HG03066 (cell line): ENCODE data around the gene HEATR5B.
"Not testable (repeated sequence)": the region's sequence is repeated elsewhere in the genome, so short reads cannot be mapped to it uniquely, and the experiment has no call there.

Experiments
- ATAC-seq: cut with Tn5 transposase; IDR thresholded peaks from one replicate; pipeline ENCODE4 v1.9.1; 2021; ENCODE audit warnings: low read depth; ENCODE audit not compliant: unreplicated experiment

HEATR5B gene

DNA sequence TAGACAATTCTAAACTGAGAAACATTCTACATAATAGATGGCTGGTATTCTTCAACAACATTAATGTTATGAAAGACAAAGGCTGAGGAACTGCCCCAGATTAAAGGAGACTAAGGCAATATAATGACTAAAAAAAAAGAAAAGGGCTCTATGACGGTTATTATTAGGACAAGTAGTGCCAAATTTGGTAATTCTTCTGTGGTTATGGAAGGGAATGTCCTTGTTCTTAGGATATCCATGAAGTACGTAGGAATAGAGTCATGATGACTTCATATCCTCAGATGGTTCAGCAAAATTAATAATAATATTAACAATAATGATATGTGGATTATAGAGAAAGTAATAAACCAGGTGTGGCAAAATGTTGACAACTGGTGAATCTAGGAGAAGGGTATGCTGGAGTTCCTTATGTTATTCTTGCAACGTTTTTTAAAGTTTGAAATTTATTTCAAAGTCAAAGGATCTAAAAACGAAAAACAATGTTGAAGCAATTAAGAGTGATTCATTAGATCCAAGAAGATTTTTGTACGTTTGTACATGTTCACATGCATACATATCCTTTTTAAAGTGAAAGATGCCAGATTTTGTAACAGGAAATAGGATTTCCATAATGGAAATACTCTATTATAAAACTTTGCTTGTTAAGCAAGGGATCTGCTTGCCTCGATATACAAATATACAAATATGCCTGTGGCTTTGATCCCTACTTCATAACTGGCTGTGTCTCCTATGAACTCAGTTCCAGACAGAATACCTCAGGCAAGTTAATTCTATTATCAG is 90.1 kb downstream of the HEATR5B start:
- ATAC-seq: no peak

- ATAC-seq: no peak
These were observed 96.2 kb downstream of the HEATR5B start for GRCh38 chr2:36988008-36988407.

DNA sequence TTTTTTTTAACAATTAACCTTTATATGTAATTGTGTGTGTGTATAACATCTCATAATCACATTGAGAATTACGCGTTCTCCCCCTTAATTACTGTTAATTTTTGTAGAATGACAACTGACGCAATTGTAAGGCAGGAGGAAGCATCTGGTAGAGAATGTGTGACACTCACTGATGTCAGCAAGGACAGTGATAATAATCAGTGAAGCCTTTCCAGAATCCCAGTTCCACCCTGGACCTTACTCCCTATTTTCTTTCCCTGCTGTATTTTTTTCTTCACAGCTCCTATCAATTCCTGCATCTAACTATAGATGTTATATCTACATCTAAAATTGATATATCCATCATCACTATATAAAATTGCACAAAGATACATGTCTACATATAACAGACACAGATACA is 101.7 kb downstream of the HEATR5B start:
- ATAC-seq: no peak

GRCh38 chr2:36981911-36982310 is 102.3 kb downstream of the HEATR5B start:
- no peak for ATAC-seq

DNA sequence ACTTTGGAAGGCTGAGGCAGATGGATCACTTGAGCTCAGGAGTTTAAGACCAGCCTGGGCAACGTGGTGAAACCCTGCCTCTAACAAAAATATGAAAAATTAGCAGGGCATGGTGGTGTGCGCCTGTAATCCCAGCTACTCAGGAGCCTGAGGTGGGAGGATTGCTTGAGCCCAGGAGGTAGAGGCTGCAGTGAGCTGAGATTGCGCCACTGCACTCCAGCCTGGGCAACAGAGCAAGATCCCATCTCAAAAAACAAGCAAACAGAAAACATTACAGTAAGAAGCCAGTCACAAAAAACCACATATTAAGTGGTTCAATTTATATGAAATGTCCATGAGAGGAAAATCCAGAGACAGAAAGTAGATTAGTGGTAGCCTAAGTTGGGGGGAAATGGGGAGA is 105.2 kb downstream of the HEATR5B start:
- not testable (repeated sequence) for ATAC-seq

DNA sequence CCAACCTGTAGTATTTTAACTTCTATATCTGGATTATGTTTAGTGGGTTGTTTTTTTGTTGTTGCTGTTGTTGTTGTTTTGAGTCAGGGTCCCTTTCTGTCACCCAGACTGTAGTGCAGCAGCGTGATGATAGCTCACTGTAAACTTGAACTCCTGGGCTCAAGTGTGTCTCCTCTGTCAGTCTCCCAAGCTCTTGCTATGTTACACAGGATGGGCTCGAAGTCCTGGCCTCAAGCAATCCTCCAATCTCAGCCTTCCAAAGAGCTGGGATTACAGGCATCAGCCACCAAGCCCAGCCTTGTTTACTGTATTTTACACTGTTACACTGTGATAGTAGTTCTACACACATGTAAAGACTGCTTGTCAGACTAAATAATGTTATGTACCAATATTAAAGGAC is 108.1 kb downstream of the HEATR5B start:
- ATAC-seq: no peak

DNA sequence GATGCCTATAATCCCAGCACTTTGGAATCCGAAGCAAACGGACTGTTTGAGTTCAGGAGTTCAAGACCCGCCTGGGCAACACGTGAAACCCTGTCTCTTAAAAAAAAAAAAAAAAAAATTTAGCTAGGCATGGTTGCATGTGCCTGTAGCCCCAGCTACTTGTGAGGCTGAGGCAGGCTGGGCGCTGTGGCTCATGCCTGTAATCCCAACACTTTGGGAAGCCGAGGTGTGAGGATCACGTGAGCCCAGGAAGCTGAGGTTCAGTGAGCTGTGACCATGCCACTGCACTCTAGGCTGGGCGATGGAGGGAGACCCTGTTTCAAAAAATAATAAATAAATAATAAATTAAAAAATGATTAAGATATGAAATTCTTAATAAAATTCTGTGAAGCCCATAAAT is 108.9 kb downstream of the HEATR5B start:
- ATAC-seq: no peak

DNA sequence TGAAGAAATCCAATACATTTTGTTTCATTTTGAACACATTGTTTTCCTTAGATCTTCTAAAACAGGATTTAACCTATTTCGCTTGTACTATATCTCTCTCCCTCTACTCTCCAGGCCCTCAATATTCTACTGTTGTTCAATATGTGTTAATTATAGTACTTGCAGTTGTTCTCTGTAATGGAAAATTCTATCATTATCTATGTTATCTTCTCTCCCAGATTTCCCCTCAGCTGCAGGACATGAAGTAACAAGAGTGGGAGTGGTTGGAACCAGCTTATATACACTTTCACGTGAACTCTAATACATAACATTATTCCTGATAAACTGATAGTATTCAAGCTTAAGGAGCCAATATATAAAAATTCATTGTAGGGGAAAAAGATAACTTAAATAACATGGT is 110.9 kb downstream of the HEATR5B start:
- ATAC-seq: no peak

DNA sequence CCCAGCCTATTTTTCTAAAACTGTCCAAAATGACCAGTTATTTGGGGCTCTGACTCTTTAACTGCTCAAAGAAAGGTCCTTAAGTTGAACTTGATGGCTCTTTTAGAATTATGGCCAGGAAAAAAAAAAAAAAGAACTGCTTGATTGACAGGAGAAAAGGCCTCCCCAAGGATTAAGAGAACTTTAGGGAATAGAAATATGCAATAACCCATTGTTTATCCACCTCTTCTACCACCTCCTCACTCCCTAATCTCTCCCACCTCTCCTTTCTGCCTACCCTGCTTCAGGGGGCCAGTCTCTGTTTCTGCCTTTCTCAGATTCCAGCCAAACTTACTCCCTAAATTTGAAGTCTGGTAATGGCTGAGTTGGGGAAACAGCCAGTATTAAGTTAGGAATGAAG is 112.2 kb downstream of the HEATR5B start:
- no peak for ATAC-seq

DNA sequence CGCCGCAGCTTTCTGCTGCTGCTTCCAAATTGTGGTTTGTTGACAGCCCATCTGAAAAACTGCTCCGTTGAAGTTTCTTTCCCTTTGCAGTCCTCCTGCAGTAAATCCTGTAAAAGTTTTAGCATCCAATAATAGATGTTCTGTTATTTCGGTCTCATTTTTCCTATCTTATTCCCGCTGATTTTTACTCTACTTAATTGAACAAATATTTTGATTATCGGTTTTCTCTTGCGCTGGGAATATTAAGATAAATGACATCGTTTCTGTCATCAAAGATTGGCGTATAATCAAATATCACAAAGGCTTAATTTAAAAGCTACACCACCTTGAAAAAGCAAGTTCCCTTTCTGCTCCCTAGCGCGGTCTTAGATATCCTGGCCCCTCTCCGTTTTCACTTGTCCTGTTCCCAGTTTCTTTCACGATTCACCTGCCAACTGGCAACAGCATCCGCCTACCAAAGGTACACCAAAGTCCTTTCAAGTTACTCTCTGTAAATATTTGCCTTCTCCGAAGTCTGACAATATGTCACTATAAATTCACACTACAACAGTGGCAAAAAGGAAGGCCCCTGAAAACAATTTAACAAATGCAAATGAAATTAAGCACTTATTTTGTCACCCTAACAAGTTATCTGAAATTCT is 116.8 kb downstream of the HEATR5B start:
- no peak for ATAC-seq

- ATAC-seq: peak; percentile 98
These were observed 117.6 kb downstream of the HEATR5B start, which contains the start of gene STRN for GRCh38 chr2:36966370-36967235. STRN (minus strand) TSS chr2:36966536; CDS start chr2:36966463, 73 bp downstream.

GRCh38 chr2:36965751-36966369 is 118.3 kb downstream of the HEATR5B start:
- ATAC-seq: peak; percentile 27

DNA sequence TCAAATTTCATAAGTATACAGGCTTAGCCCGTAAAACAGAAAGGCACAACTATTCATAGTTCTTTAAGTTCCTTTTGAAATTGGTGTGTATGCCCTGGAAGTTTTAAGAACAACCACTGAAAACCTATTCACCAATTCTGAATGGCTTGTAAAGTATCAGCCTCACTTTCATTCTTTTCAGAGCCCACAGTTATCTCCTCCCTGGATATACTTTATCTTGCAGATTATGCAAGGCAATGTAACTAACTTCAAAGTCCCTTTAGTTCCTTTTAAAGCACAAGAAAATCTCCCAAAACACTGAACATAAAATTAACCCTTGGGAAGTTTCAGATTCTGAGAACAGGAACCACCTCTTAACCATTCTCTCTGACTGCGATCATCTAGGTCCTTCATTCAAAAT is 119.0 kb downstream of the HEATR5B start:
- ATAC-seq: no peak

DNA sequence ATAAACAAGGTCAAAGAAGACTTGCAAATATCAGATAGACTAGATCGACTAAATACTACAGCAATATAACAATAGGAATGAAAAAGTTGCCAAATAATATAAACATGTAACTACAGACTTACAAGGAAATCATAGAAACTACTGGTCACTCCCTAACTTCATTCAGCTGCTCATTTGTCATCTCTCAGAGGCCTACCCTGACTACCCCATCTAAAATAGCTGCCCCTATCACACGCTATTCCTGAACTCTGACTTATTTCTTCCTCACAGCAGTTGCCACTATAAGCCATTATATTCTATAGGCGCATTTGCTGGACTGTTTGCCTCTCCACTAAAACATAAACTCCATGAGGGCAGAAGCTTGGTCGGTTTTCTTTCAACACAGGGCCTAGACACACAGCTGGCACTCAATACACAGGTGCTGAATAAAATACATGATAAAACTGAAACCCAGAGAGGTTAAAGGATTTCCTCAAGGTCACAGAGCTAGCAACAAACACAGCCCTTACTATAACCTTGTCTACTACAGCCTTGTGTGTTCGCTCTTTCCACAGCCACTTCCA is 119.6 kb downstream of the HEATR5B start:
- no peak for ATAC-seq

DNA sequence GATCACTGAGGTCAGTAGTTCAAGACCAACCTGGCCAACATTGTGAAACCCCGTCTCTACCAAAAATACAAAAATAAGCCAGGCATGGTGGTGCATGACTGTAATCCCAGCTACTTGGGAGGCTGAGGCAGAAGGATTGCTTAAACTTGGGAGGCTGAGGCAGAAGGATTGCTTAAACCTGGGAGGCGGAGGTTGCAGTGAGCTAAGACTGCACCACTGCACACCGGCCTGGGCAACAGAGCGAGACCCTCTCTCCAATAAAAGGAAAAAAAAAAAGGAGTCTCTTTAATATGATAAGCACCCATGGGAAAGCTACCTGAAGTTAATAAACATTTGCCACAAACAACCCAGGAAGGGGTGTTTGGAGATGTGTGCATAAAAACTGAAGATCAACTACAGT is 120.4 kb downstream of the HEATR5B start:
- no peak for ATAC-seq

GRCh38 chr2:36963106-36963505 is 121.1 kb downstream of the HEATR5B start:
- no peak for ATAC-seq

- ATAC-seq: no peak
These were observed 123.4 kb downstream of the HEATR5B start for GRCh38 chr2:36960773-36961172.

DNA sequence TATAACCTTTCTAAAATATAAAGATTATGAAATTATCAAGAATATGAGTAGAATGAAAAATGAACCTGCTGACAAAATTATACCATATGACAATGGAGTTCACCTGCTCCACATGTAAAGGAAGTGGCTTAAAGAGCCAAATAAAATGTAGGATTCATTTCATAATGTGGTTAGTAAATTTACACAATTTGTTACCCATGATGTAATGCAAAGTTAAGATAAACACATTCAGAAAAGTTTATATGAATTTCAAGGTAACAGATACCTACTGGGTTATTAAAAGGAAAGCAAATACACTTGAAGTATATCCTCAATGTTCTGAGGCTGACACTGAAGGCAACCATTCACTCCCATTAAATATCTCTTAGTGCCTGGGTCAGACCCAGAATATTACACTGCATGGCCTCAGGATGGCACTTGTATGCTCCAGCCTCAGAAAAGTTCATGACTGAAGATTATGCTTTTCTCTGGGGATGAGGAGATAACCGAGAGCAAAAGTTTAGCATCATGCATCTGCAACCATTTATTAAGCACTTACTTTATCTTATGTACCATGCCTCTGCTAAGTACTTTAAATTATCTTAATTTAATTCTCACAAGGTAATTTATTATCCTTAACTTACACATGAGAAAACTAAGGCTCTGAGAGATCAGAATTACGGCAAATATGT is 124.0 kb downstream of the HEATR5B start:
- ATAC-seq: no peak

- ATAC-seq: no peak
These were observed 129.1 kb downstream of the HEATR5B start for GRCh38 chr2:36954977-36955607.
